Measurements from ENCODE around the gene NPC1L1. TPM values are rescaled to one million over a fixed set of nuclear protein-coding genes. Genes with fewer than 3 reads are reported as not detected.

Gene NPC1L1
- total and polyA plus RNA-seq, 10 of the 15 experiments (the other 5 are each of a cell fraction or from before 2014, with no cell fraction given), result 0.01 to 0.90 TPM; not detected in 8

GRCh38 chr7:44490351-44491200 lies 50.6 kb downstream of the NPC1L1 start, which contains the start of gene NUDCD3 (continued):
- TF ChIP-seq ZBTB33 (IDR thresholded peaks at IDR 0.05), result no peak
- no peak for TF ChIP-seq IRF4 (IDR thresholded peaks at IDR 0.05; ENCODE audit: low read depth, low read length)
- TF ChIP-seq PAX8 (IDR thresholded peaks at IDR 0.05), result no peak
- TF ChIP-seq HDAC2 (IDR thresholded peaks at IDR 0.05), result no peak
- peak; percentile 63 for TF ChIP-seq ATF7 (IDR thresholded peaks at IDR 0.05; ENCODE audit: low read depth)
- no peak; a peak in 1 of 4 replicates for TF ChIP-seq IKZF2 (IDR thresholded peaks at IDR 0.05)
- no peak; the same call in 1 of the 2 replicates for TF ChIP-seq CBX5 (IDR thresholded peaks at IDR 0.05; ENCODE audit: low read depth)
- TF ChIP-seq SKIL (IDR thresholded peaks at IDR 0.05; ENCODE audit: low read depth, poor library complexity, severe bottlenecking), result peak; percentile 57
- TF ChIP-seq NR2F1 (conservative IDR thresholded peaks at IDR 0.05), result peak; percentile 78
- TF ChIP-seq SMAD1 (IDR thresholded peaks at IDR 0.05; ENCODE audit: low read depth, partially characterized antibody), result peak; percentile 37
- TF ChIP-seq TBL1XR1 (IDR thresholded peaks at IDR 0.05; ENCODE audit: low read depth, low read length), result peak; percentile 54; the same call in 1 of the 2 replicates
- no peak for TF ChIP-seq JUNB (IDR thresholded peaks at IDR 0.05)
- peak; percentile 92 for TF ChIP-seq LARP7 (IDR thresholded peaks at IDR 0.05)
- peak; percentile 91 for TF ChIP-seq ZBTB11 (CRISPR knock-in tag; IDR thresholded peaks at IDR 0.05)
- 0 out of 2 replicates have a peak, but pooled peaks have one; percentile 30 for TF ChIP-seq POLR2AphosphoS2 (IDR thresholded peaks at IDR 0.05; ENCODE audit: low read depth, low read length)
- no peak for TF ChIP-seq NFYB (IDR thresholded peaks at IDR 0.05; ENCODE audit: insufficient read depth, low read depth, low read length)
- no peak for TF ChIP-seq ZNF217 (IDR thresholded peaks at IDR 0.05)
- TF ChIP-seq CTCF (IDR thresholded peaks at IDR 0.05 in 2 of 3, conservative IDR thresholded peaks at IDR 0.05 in 1 of 3; ENCODE audit: control insufficient read depth in 2 of 3, extremely low read depth in 1 of 3, insufficient read depth in 1 of 3, low read depth in 3 of 3, low read length in 3 of 3), result 0 out of 6 replicates have a peak, but pooled peaks of 1 of the 3 experiments have one; percentile 3
